NCI-H1048 (cell line): ENCODE measurements around the gene BCL2L15.

Experiments used
- DNase-seq: peaks from one replicate; lab custom pipeline; 2025; lab: John Stamatoyannopoulos, UW

Gene BCL2L15

GRCh38 chr1:113887402-113888175 lies at the start of gene BCL2L15:
Gene BCL2L15, minus strand, starts transcription at chr1:113887581. Its CDS starts 206 bp downstream, at chr1:113887375.
- DNase-seq: no peak

DNA sequence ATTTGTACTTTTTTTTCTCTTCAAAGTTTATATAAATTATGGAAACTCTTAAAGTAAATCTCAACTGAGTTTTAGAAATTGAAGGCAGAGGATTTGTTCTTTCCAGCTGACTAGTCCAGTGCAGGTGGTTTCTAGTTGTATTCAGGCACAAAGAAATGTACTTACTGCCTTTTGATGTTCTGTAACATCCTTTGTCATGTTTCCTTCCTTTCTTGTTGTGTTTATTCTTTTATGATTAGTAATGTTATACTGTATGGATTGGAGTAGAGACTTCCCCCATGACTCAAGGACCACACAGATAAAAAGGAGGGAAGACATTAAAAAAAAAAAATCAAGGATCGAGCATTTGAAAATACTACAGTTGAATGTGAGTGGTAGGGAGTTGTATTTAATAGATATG lies 49.8 kb upstream of the BCL2L15 start:
- no peak for DNase-seq

GRCh38 chr1:113935970-113936369 lies 48.6 kb upstream of the BCL2L15 start:
- no peak for DNase-seq

DNA sequence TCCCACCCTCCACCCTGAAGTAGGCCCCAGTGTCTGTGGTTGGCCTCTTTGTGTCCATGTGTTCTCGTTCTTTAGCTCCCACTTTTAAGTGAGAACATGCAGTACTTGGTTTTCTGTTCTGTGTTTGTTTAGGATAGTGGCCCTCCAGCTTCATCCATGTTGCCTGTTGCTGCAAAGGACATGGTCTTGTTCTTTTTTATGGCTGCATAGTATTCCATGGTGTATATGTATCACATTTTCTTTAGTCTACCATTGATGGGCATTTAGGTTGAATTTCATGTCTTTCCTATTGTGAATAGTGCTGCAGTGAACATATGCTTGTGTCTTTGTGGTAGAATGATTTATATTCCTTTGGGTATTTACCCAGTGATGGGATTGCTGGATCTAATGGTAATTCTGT lies 47.8 kb upstream of the BCL2L15 start:
- no peak for DNase-seq

- DNase-seq: no peak
Observed at GRCh38 chr1:113934511-113935055, 47.2 kb upstream of the BCL2L15 start.

DNA sequence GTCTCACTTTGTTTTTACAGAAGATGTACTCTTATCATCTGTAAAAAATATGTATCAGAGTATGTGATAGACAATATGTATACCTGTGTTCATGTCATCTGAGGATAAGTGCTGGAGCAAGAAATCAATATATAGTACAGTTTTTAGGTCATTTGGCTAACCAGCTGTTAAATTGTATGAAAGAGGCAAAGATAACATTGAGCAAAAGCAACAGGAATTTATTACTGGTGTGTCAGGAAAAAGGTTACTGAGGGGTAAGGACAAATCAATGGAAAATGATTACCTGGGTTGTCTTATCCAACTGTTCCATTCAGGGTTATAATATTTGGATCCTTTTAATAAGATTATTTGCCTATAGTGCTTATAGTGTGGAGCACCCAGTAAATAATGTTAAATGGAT lies 46.6 kb upstream of the BCL2L15 start:
- DNase-seq: no peak

GRCh38 chr1:113931451-113931851 lies 44.1 kb upstream of the BCL2L15 start:
- no peak for DNase-seq

GRCh38 chr1:113930499-113931161 lies 43.2 kb upstream of the BCL2L15 start:
- no peak for DNase-seq

- DNase-seq: no peak
Observed at GRCh38 chr1:113929750-113930498, 42.5 kb upstream of the BCL2L15 start.

DNA sequence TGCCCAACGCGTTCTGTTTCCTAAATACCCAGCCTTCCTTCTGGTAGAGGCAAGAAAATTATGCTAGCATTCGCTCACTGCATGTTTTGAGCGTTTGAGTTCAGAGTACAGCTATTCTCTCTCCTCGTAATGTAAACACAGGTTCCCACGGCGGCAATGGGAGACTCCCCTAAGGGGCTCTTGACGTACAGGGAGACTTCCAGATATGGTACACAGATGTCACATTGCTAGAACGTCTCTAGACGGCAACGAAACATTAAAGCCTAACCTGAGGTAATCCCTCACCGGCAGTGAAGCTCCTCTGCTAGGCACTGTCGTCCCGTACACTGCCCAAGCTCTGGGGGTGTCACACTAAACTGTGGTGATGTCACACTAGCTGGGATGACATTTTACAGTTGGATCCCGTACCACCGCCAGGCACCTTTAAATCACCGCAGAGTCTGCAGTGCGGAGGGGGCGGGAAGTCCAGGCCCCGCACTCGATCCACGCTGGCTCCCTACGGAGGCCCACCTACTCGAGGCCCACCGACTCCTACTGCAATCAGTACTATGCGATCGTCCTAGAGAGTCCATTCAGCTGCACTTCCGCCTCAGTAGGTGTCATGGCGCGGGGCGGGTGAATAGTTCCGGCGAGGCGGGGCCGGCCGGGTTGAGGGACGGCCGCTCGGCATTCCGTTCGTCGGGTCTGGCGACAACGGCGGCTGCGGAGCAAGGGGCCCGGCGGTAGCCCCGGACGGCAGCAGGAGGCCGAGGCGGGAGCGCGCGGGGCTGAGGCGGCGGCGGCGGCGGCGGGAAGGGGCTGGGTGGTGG lies 41.8 kb upstream of the BCL2L15 start, which contains the start of gene HIPK1:
Gene HIPK1 (plus strand): TSS at position 384 of the 809 bp plus-strand sequence.
- DNase-seq: peak; percentile 64

DNA sequence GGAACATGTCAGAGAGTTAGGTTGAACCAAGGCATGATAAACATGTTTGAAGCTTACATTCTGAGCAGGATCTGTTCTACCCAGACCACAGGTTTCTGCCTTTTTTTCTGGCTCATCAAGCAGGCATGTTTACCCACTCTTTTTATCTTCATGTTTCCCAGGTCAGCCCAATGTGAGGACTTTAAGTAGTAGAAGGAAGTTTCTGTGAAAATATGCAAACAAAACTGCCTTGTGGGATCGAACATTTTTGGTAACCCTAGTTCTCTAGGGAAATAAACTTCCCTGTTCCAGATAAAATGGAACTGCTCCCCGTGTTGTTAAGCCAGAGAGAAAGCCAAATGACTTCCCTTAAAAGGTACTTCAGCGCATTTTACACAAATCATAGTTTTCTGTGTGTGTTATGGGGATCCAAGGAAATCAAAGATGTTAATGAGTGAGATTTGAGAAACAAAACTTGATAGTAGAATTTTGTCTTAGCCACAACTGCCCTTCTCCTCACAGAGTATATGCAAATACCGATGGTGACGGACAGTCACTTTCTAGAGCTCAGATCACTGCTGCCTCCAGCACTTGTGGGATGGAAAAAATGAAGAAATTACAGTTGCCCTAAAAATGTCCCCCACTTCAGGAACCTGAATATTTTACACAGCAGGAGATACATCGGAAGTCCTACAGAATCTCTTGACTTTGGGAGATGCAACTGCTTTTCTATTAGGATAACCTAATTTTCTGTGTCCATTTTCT lies 41.0 kb upstream of the BCL2L15 start:
- no peak for DNase-seq

GRCh38 chr1:113924473-113924872 lies 37.1 kb upstream of the BCL2L15 start:
- no peak for DNase-seq

DNA sequence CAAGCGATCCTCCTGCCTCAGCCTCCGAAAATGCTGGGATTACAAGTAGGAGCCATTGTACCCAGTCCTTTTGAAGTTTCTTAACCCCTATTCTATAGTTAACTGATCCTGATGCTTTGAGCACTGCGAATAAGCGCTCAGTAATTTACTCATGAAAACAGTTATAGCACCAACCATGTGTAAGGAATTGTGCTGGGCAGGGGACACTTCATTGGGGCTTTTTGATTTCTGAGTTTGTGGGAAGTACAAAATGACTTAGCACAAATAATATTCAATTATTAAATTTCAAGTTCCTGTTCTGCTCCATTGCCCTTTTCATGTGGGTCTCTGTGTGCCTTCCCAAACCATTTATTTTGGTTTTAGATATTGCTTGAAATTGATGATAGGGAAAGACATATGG lies 35.6 kb upstream of the BCL2L15 start:
- no peak for DNase-seq

DNA sequence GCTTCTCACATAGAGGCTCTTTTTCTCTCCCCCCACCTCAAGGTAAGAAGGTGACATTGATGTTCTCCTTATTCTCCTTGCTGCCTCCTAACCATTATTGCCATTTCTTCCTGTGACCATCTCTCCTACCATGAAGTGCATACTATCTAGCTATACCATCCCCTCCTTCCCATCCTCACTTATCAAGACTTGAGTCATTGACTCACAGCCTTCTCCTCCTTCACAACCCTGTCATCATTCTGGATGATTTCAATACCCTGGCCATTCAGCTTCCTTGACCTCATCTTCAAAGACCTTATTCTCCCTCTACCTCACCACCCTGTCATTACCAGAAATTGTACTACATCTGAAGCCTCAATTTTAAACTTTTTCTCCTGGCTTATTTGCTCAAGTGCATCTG lies 30.9 kb upstream of the BCL2L15 start:
- no peak for DNase-seq

DNA sequence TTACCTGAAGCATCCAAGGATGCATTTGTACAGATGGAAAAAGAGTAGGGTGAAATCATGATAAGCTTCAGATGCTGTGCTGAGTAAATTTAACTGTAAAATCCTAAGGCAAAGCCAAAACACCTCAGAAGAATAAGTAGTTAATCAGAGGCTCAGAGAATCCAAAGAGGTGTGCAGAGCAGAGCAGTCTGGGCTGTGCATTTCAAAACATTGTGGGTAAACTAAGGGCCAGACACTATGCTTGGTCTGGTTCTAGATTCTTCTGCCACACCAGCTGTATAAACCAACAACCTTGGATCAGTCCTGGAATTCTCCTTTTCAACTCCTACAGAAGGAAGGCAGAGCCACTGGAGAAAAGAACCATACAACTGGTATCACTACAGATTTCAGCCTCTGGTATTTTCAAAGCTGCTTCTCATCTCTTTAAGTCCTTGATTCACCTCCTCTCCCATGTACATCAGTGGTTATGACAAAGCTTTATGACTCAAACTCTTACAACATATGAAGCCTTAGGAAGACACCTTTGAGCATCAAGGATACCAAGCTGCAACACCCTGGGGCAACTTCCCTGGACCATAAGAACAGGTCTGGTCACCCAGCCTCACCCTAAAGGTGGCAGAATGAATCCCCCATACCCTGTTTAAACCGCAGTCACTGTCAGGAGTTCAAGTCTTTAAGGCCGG lies 30.2 kb upstream of the BCL2L15 start:
- no peak for DNase-seq

DNA sequence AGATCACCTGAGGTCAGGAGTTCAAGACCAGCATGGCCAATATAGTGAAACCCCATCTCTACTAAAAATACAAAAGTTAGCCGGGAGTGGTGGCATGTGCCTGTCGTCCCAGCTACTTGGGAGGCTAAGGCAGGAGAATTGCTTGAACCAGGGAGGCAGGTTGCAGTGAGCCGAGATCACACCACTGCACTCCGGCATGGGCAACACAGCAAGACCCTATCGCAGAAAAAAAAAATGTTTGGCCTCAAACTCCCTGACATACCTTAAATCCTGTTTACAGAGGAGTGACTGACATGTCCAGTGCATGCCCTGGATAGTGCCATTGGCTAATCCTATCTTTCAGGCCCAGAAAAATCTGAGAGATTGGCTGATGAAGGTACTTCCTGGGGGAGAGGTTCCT lies 29.6 kb upstream of the BCL2L15 start:
- no peak for DNase-seq

DNA sequence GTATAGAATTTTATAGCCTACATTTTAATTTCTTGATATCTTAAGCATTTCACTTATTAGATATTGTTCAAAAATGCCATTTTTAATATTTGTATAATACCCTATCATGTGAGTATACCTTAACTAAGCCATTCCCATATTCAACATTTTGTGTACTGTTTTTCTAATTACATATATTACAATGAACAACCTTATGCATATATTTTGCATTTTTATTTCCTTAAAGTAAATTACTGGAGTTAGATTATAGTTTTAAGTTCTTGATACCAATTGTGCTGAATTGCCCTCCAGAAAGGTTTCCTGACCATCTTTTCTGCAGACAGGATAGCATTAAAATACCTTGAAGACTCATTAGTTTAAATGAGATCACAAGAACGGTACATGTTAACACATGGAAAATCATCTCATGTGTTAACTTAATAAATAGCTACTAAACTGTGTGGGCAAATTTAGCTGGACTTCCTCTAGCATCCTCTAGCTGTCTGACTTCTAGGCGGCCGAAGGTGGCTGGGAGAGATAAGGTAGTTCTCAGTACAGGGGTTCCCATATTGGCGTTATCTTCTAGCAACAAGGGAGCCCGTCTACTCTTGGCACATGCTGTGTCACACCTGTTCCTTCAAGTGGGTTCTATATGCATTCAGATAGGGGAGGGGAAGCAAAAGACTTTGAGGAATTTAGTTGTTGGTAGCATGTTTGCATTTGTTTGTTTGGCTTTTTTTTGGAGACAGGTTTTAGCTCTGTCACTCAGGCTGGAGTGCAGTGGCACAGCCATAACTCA lies 26.7 kb upstream of the BCL2L15 start:
- DNase-seq: no peak

GRCh38 chr1:113913312-113913668 lies 25.9 kb upstream of the BCL2L15 start:
- DNase-seq: no peak

GRCh38 chr1:113912594-113913311 lies 25.4 kb upstream of the BCL2L15 start:
- no peak for DNase-seq
